ENCODE data around the gene SLC35G1. TPM values are rescaled to one million over a fixed set of nuclear protein-coding genes. Genes with fewer than 3 reads are reported as not detected.

Gene SLC35G1
- total RNA-seq, 2 experiments from 2014 or later: 2.9 to 3.1 TPM

GRCh38 chr10:93854975-93855374 lies 38.8 kb upstream of the SLC35G1 start:
- CTCF ChIA-PET: no interaction called here
- no peak for TF ChIP-seq CTCF (IDR thresholded peaks at IDR 0.05)
- DNase-seq: no peak

GRCh38 chr10:93856349-93857145 lies 37.2 kb upstream of the SLC35G1 start:
- ATAC-seq (ENCODE audit: poor library complexity) (no peak), DNase-seq (no peak)
- H3K9me3 Mint-ChIP-seq: no peaks in the 10 kb centered on the region
- no peaks in the 10 kb centered on the region for H3K36me3 ChIP-seq (ENCODE audit: insufficient read depth, low read length)
- H3K4me3 Mint-ChIP-seq: no peak overlapping the region
- intact Hi-C loops (cut with DNase I, micrococcal nuclease): loop anchor here in 1 of 2 experiments (5.0 kb wide), 1 partner anchor 479 kb away; no protein-coding TSS in a partner anchor
- no peak overlapping the region for H3K4me3 ChIP-seq (ENCODE audit: low read length)
- H3K36me3 Mint-ChIP-seq (ENCODE audit: low read depth): no peaks in the 10 kb centered on the region
- H3K4me1 ChIP-seq (ENCODE audit: insufficient read depth, low read length): no peaks in the 10 kb centered on the region
- H3K27me3 ChIP-seq (ENCODE audit: control insufficient read depth in 1 of 2, insufficient read depth in 2 of 2, low read length in 2 of 2): peaks cover 0 to 3% of the 10 kb centered on the region in 2 experiments
- TF ChIP-seq CTCF (IDR thresholded peaks at IDR 0.05): no peak
- H3K27me3 Mint-ChIP-seq: no peaks in the 10 kb centered on the region
- CTCF ChIA-PET: no interaction called here
- H3K27ac ChIP-seq (ENCODE audit: low read depth in 1 of 2, low read length in 2 of 2): no peak overlapping the region
- no peak overlapping the region for H3K27ac Mint-ChIP-seq
- POLR2A ChIA-PET: no interaction called here
- H3K9me3 ChIP-seq (ENCODE audit: control insufficient read depth in 1 of 2, insufficient read depth in 1 of 2, low read length in 2 of 2): no peaks in the 10 kb centered on the region
- H3K4me1 Mint-ChIP-seq (ENCODE audit: low read depth): no peaks in the 10 kb centered on the region

More at GRCh38 chr10:93854975-93855374, 38.8 kb upstream of the SLC35G1 start:
- no peak overlapping the region for H3K27ac ChIP-seq (ENCODE audit: low read depth in 1 of 2, low read length in 2 of 2)
- H3K27me3 ChIP-seq (ENCODE audit: control insufficient read depth in 1 of 2, insufficient read depth in 2 of 2, low read length in 2 of 2): peaks cover 0 to 3% of the 10 kb centered on the region in 2 experiments
- H3K9me3 Mint-ChIP-seq: no peaks in the 10 kb centered on the region
- no peaks in the 10 kb centered on the region for H3K4me1 ChIP-seq (ENCODE audit: insufficient read depth, low read length)
- H3K4me3 ChIP-seq (ENCODE audit: low read length): no peak overlapping the region
- H3K36me3 ChIP-seq (ENCODE audit: insufficient read depth, low read length): no peaks in the 10 kb centered on the region
- no peak overlapping the region for H3K4me3 Mint-ChIP-seq
- no peak overlapping the region for H3K27ac Mint-ChIP-seq
- no peaks in the 10 kb centered on the region for H3K27me3 Mint-ChIP-seq
- intact Hi-C loops (cut with DNase I, micrococcal nuclease): loop anchor here in 1 of 2 experiments (5.0 kb wide), 1 partner anchor 478 kb away; no protein-coding TSS in a partner anchor
- H3K36me3 Mint-ChIP-seq (ENCODE audit: low read depth): no peaks in the 10 kb centered on the region
- no peaks in the 10 kb centered on the region for H3K9me3 ChIP-seq (ENCODE audit: control insufficient read depth in 1 of 2, insufficient read depth in 1 of 2, low read length in 2 of 2)
- H3K4me1 Mint-ChIP-seq (ENCODE audit: low read depth): no peaks in the 10 kb centered on the region
- POLR2A ChIA-PET: no interaction called here
- ATAC-seq (ENCODE audit: poor library complexity): no peak

- ChIA-PET CTCF (no interaction called here), POLR2A (no interaction called here)
- intact Hi-C loops (cut with DNase I, micrococcal nuclease): loop anchor here in 1 of 2 experiments (2.0 to 5.0 kb wide), 2 partner anchors 304 to 482 kb away; no protein-coding TSS in a partner anchor
- peaks cover 0 to 2% of the 10 kb centered on the region in 2 experiments for H3K9me3 ChIP-seq (ENCODE audit: control insufficient read depth in 1 of 2, insufficient read depth in 1 of 2, low read length in 2 of 2)
- H3K27me3 Mint-ChIP-seq: no peaks in the 10 kb centered on the region
- peak in 3 of 14 experiments; percentile 6 to 15 (median 13) for DNase-seq
- H3K27me3 ChIP-seq (ENCODE audit: control insufficient read depth in 1 of 2, insufficient read depth in 2 of 2, low read length in 2 of 2): peaks cover 0 to 3% of the 10 kb centered on the region in 2 experiments
- H3K4me1 Mint-ChIP-seq (ENCODE audit: low read depth): no peaks in the 10 kb centered on the region
- H3K36me3 Mint-ChIP-seq (ENCODE audit: low read depth): no peaks in the 10 kb centered on the region
- no peak overlapping the region for H3K27ac Mint-ChIP-seq
- no peak overlapping the region for H3K4me3 Mint-ChIP-seq
- no peak overlapping the region for H3K4me3 ChIP-seq (ENCODE audit: low read length)
- H3K4me1 ChIP-seq (ENCODE audit: insufficient read depth, low read length): no peaks in the 10 kb centered on the region
- no peak for ATAC-seq (ENCODE audit: poor library complexity)
- peak; percentile 57 for TF ChIP-seq CTCF (IDR thresholded peaks at IDR 0.05)
- no peaks in the 10 kb centered on the region for H3K36me3 ChIP-seq (ENCODE audit: insufficient read depth, low read length)
- H3K9me3 Mint-ChIP-seq: no peaks in the 10 kb centered on the region
- H3K27ac ChIP-seq (ENCODE audit: low read depth in 1 of 2, low read length in 2 of 2): no peak overlapping the region
Measured at GRCh38 chr10:93859049-93859655, 34.6 kb upstream of the SLC35G1 start.
